WTC11 (cell line): Measurements from ENCODE around the gene ABCG1. TPM values are rescaled to one million over a fixed set of nuclear protein-coding genes. Genes with fewer than 3 reads are reported as not detected.

Experiments used
- ATAC-seq: fragments of 200-7000 bp; cut with Tn5 transposase; 2 replicates; pipeline ENCODE4 v1.10.0; 2021; ENCODE audit warnings: mild to moderate bottlenecking, moderate library complexity
- CTCF ChIA-PET: fragments of 300-600 bp; sonication (Branson Sonifier 250); formaldehyde crosslinking; loops from one replicate; lab custom pipeline; 2021; ENCODE audit warnings: antibody characterized with exemption; lab: Charles Lee
- POLR2A ChIA-PET: fragments of 350-600 bp; sonication (Branson Sonifier 250); formaldehyde crosslinking; loops from one replicate; lab custom pipeline; 2021; ENCODE audit warnings: antibody characterized with exemption; lab: Charles Lee
- DNase-seq: peaks from one replicate; pipeline ENCODE4 v3.0.0; 2021; ENCODE audit warnings: low spot score
- H3K27ac Mint-ChIP-seq: 2 replicates; pipeline ENCODE4 v1.8.0; 2021; ENCODE audit warnings: mixed read lengths
- H3K27me3 Mint-ChIP-seq: 2 replicates; pipeline ENCODE4 v1.8.0; 2021; ENCODE audit warnings: low read depth, mild to moderate bottlenecking, moderate library complexity, mixed read lengths
- H3K36me3 Mint-ChIP-seq: 2 replicates; pipeline ENCODE4 v1.8.0; 2021; ENCODE audit warnings: mixed read lengths
- H3K4me1 Mint-ChIP-seq: 2 replicates; pipeline ENCODE4 v1.8.0; 2022; ENCODE audit warnings: mixed read lengths
- H3K4me3 Mint-ChIP-seq: 2 replicates; pipeline ENCODE4 v1.8.0; 2021; ENCODE audit warnings: mild to moderate bottlenecking, moderate library complexity, mixed read lengths
- H3K9me3 Mint-ChIP-seq: 2 replicates; pipeline ENCODE4 v1.8.0; 2021; ENCODE audit warnings: mixed read lengths
- AFF4 ChIP-seq: sonication (generic); formaldehyde crosslinking; IDR thresholded peaks from 2 replicates; pipeline ENCODE4 v1.8.1; 2023; ENCODE audit warnings: mild to moderate bottlenecking, missing genetic modification reagents, borderline replicate concordance
- CBFB ChIP-seq: sonication (generic); formaldehyde crosslinking; IDR thresholded peaks from 2 replicates; pipeline ENCODE4 v1.8.1; 2022; ENCODE audit warnings: mild to moderate bottlenecking, low read depth, missing genetic modification reagents
- E2F4 ChIP-seq: sonication (generic); formaldehyde crosslinking; IDR thresholded peaks from 2 replicates; pipeline ENCODE4 v1.8.1; 2022; ENCODE audit warnings: low read depth, mild to moderate bottlenecking, moderate library complexity, missing genetic modification reagents, borderline replicate concordance
- EMX1 ChIP-seq: fragments of 250-450 bp; sonication (Bioruptor Pico); IDR thresholded peaks from 2 replicates; pipeline ENCODE4 v1.8.0; 2021; ENCODE audit warnings: mild to moderate bottlenecking
- ERG ChIP-seq: fragments of 250-450 bp; sonication (Bioruptor Pico); IDR thresholded peaks from 2 replicates; pipeline ENCODE4 v1.8.0; 2021; ENCODE audit warnings: mild to moderate bottlenecking
- FOXJ3 ChIP-seq: sonication (generic); formaldehyde crosslinking; IDR thresholded peaks from 2 replicates; pipeline ENCODE4 v1.9.0; 2021; ENCODE audit warnings: missing genetic modification reagents, mild to moderate bottlenecking, borderline replicate concordance
- FOXP4 ChIP-seq: sonication (generic); formaldehyde crosslinking; IDR thresholded peaks from 2 replicates; pipeline ENCODE4 v1.8.0; 2022; ENCODE audit warnings: mild to moderate bottlenecking, missing genetic modification reagents
- GABPB1 ChIP-seq: sonication (generic); formaldehyde crosslinking; IDR thresholded peaks from 2 replicates; pipeline ENCODE4 v1.8.1; 2023; ENCODE audit warnings: mild to moderate bottlenecking, missing genetic modification reagents
- IRF1 ChIP-seq: sonication (generic); formaldehyde crosslinking; IDR thresholded peaks from 2 replicates; pipeline ENCODE4 v1.8.0; 2023; ENCODE audit warnings: missing genetic modification reagents
- MYBL2 ChIP-seq: sonication (generic); formaldehyde crosslinking; IDR thresholded peaks from 2 replicates; pipeline ENCODE4 v1.8.1; 2023; ENCODE audit warnings: mild to moderate bottlenecking, moderate library complexity, missing genetic modification reagents
- NFATC4 ChIP-seq: fragments of 250-450 bp; sonication (Bioruptor Pico); IDR thresholded peaks from 2 replicates; pipeline ENCODE4 v1.9.0; 2021; ENCODE audit warnings: mild to moderate bottlenecking
- NFYB ChIP-seq: sonication (generic); formaldehyde crosslinking; conservative IDR thresholded peaks from 2 replicates; pipeline ENCODE4 v1.8.0; 2022; ENCODE audit warnings: low read depth, missing genetic modification reagents
- STAT6 ChIP-seq: sonication (generic); formaldehyde crosslinking; conservative IDR thresholded peaks from 2 replicates; pipeline ENCODE4 v1.8.1; 2023; ENCODE audit warnings: mild to moderate bottlenecking, low read depth, missing genetic modification reagents, moderate library complexity
- TEAD1 ChIP-seq: sonication (generic); formaldehyde crosslinking; IDR thresholded peaks from 2 replicates; pipeline ENCODE4 v1.8.0; 2022; ENCODE audit warnings: mild to moderate bottlenecking, missing genetic modification reagents
- TEAD4 ChIP-seq: sonication (generic); formaldehyde crosslinking; IDR thresholded peaks from 2 replicates; pipeline ENCODE4 v1.8.0; 2022; ENCODE audit warnings: mild to moderate bottlenecking, missing genetic modification reagents
- ZBTB43 ChIP-seq: sonication (generic); formaldehyde crosslinking; IDR thresholded peaks from 2 replicates; pipeline ENCODE4 v1.8.1; 2023; ENCODE audit warnings: mild to moderate bottlenecking, missing genetic modification reagents
- ZNF121 ChIP-seq: sonication (generic); formaldehyde crosslinking; IDR thresholded peaks from 2 replicates; pipeline ENCODE4 v1.8.0; 2023; ENCODE audit warnings: missing genetic modification reagents
- ZNF138 ChIP-seq: sonication (generic); formaldehyde crosslinking; conservative IDR thresholded peaks from 2 replicates; pipeline ENCODE4 v1.8.1; 2022; ENCODE audit warnings: mild to moderate bottlenecking, moderate library complexity, missing genetic modification reagents
- ZNF423 ChIP-seq: fragments of 250-450 bp; sonication (Bioruptor Pico); IDR thresholded peaks from 2 replicates; pipeline ENCODE4 v2.1.2; 2022; ENCODE audit warnings: mild to moderate bottlenecking, moderate library complexity
- ZNF425 ChIP-seq: fragments of 250-450 bp; sonication (Bioruptor Pico); conservative IDR thresholded peaks from 2 replicates; pipeline ENCODE4 v1.9.0; 2021; ENCODE audit warnings: mild to moderate bottlenecking
- total RNA-seq: library from RNA; stranded (reverse); gene quantifications from 3 replicates; pipeline ENCODE4 v1.2.3, GENCODE V29; 2021

ABCG1 gene
- total RNA-seq, 1 experiment from 2014 or later: 4.0 TPM

- Mint-ChIP-seq H3K27me3 (no peaks in the 10 kb centered on the region), H3K9me3 (no peaks in the 10 kb centered on the region), H3K4me3 (no peak overlapping the region), H3K27ac (peak overlapping the region; percentile 20; the same call in 1 of the 2 replicates), H3K36me3 (no peaks in the 10 kb centered on the region), H3K4me1 (no peaks in the 10 kb centered on the region)
- TF ChIP-seq CBFB (CRISPR knock-in tag) (no peak), E2F4 (CRISPR knock-in tag) (no peak), FOXJ3 (no peak), IRF1 (CRISPR knock-in tag) (no peak), AFF4 (CRISPR knock-in tag) (no peak), TEAD1 (CRISPR knock-in tag) (no peak), ZNF121 (CRISPR knock-in tag) (no peak), STAT6 (CRISPR knock-in tag) (no peak), NFATC4 (CRISPR knock-in tag) (no peak), ZNF138 (CRISPR knock-in tag) (no peak)
- ChIA-PET CTCF (interaction anchor here (0.6 to 6.1 kb wide), 6 partner anchors 10 to 152 kb away, joined by 3 to 49 read pairs (median 6); no protein-coding TSS in a partner anchor), POLR2A (no interaction called here)
- DNase-seq (no peak), ATAC-seq (no peak)
Observed at GRCh38 chr21:42269386-42269785, 50.4 kb downstream of the ABCG1 start.

- H3K27ac Mint-ChIP-seq: no peak overlapping the region
- H3K36me3 Mint-ChIP-seq: no peaks in the 10 kb centered on the region
- ATAC-seq (no peak), DNase-seq (no peak)
- no peaks in the 10 kb centered on the region for H3K4me1 Mint-ChIP-seq
- H3K9me3 Mint-ChIP-seq: no peaks in the 10 kb centered on the region
- ChIA-PET POLR2A (no interaction called here), CTCF (interaction anchor here (3.4 to 6.1 kb wide), 2 partner anchors 11 to 39 kb away, joined by 15 to 49 read pairs; no protein-coding TSS in a partner anchor)
- no peak overlapping the region for H3K4me3 Mint-ChIP-seq
- no peaks in the 10 kb centered on the region for H3K27me3 Mint-ChIP-seq
- no peak for TF ChIP-seq NFATC4 (CRISPR knock-in tag)
- TF ChIP-seq EMX1 (CRISPR knock-in tag): no peak
- TF ChIP-seq ZBTB43: no peak
- TF ChIP-seq ERG (CRISPR knock-in tag): no peak
- TF ChIP-seq TEAD1 (CRISPR knock-in tag): no peak
- TF ChIP-seq GABPB1 (CRISPR knock-in tag): no peak
- TF ChIP-seq ZNF425: no peak
- TF ChIP-seq FOXP4 (CRISPR knock-in tag): no peak
- TF ChIP-seq ZNF121 (CRISPR knock-in tag): no peak
- TF ChIP-seq ZNF423: no peak
- no peak for TF ChIP-seq NFYB
- no peak for TF ChIP-seq MYBL2 (CRISPR knock-in tag)
- no peak for TF ChIP-seq TEAD4 (CRISPR knock-in tag)
Observed at GRCh38 chr21:42271065-42271464, 52.1 kb downstream of the ABCG1 start.
